ENCODE data around the gene TRAF3.
"Not testable (repeated sequence)": the region's sequence is repeated elsewhere in the genome, so short reads cannot be mapped to it uniquely, and the experiment has no call there.

Gene TRAF3

GRCh38 chr14:102868956-102869547 lies 91.8 kb downstream of the TRAF3 start:
- no peak for DNase-seq

- DNase-seq, result no peak
Observed at GRCh38 chr14:102870246-102870645, 93.0 kb downstream of the TRAF3 start.

GRCh38 chr14:102870994-102871831 lies 94.0 kb downstream of the TRAF3 start:
- DNase-seq, result no peak

- DNase-seq, result no peak
Observed at GRCh38 chr14:102872020-102872419, 94.8 kb downstream of the TRAF3 start.

GRCh38 chr14:102873131-102873530 lies 95.9 kb downstream of the TRAF3 start:
- DNase-seq, result no peak

GRCh38 chr14:102873546-102874061 lies 96.4 kb downstream of the TRAF3 start:
- DNase-seq, result no peak

- DNase-seq, result no peak
Observed at GRCh38 chr14:102875652-102876051, 98.4 kb downstream of the TRAF3 start.

- DNase-seq, result not testable (repeated sequence)
Observed at GRCh38 chr14:102877511-102877910, 100.3 kb downstream of the TRAF3 start.

GRCh38 chr14:102878174-102878969 lies 101.1 kb downstream of the TRAF3 start:
- DNase-seq, result no peak

GRCh38 chr14:102878970-102879460 lies 101.8 kb downstream of the TRAF3 start:
- no peak for DNase-seq

- no peak for DNase-seq
Observed at GRCh38 chr14:102882226-102882906, 105.1 kb downstream of the TRAF3 start.

GRCh38 chr14:102883089-102883541 lies 105.9 kb downstream of the TRAF3 start:
- no peak for DNase-seq

GRCh38 chr14:102883554-102883953 lies 106.3 kb downstream of the TRAF3 start:
- no peak for DNase-seq

GRCh38 chr14:102885737-102886447 lies 108.6 kb downstream of the TRAF3 start:
- DNase-seq, result no peak

GRCh38 chr14:102888748-102889147 lies 111.5 kb downstream of the TRAF3 start:
- DNase-seq, result no peak

- DNase-seq, result no peak
Observed at GRCh38 chr14:102889615-102890014, 112.4 kb downstream of the TRAF3 start.

GRCh38 chr14:102891111-102891510 lies 113.9 kb downstream of the TRAF3 start:
- DNase-seq, result no peak

- no peak for DNase-seq
Observed at GRCh38 chr14:102891556-102891955, 114.3 kb downstream of the TRAF3 start.

GRCh38 chr14:102892651-102893050 lies 115.4 kb downstream of the TRAF3 start:
- DNase-seq, result no peak

- DNase-seq, result no peak
Observed at GRCh38 chr14:102893452-102893851, 116.2 kb downstream of the TRAF3 start.

- not testable (repeated sequence) for DNase-seq
Observed at GRCh38 chr14:102896735-102897134, 119.5 kb downstream of the TRAF3 start.
